A549 (cell line): ENCODE data around the gene SLC2A13. TPM values are rescaled to one million over a fixed set of nuclear protein-coding genes. Genes with fewer than 3 reads are reported as not detected.

ENCODE experiments used
- ATAC-seq, 2 experiments: fragments of 200-7000 bp in 1 of 2; fragments of >200 bp in 1 of 2; cut with Nextera tagmentation in 1 of 2; cut with Tn5 transposase in 1 of 2; 3 replicates each; pipeline versions ENCODE4 v1.8.0 to v1.9.1; 2018 to 2020; ENCODE audit warnings: mild to moderate bottlenecking in 1 of 2, moderate library complexity in 1 of 2
- CTCF ChIA-PET: fragments of 300-600 bp; sonication (Branson Sonifier 250); formaldehyde crosslinking; extraction: SDS; loops from one replicate; lab custom pipeline; 2021; ENCODE audit warnings: antibody characterized with exemption, inconsistent platforms; lab: Yijun Ruan, JAX
- POLR2A ChIA-PET: fragments of 350-600 bp; formaldehyde crosslinking; extraction: SDS; loops from one replicate; lab custom pipeline; 2021; ENCODE audit warnings: antibody characterized with exemption, inconsistent platforms; lab: Yijun Ruan, JAX
- DNase-seq, 2 experiments: peaks; one replicate each; pipeline versions ENCODE4 v3.0.0 to v3.0.0-alpha.2; 2011 to 2016; ENCODE audit warnings: low read depth in 1 of 2, low spot score in 1 of 2
- FAIRE-seq: peaks from 2 replicates; lab custom pipeline; 2011; peaks lifted over from hg19 to GRCh38; lab: Jason Lieb, UNC
- H3K27ac ChIP-seq, 2 experiments: fragments of >200 bp; sonication (Bioruptor Twin); formaldehyde crosslinking; 3 replicates each; pipeline ENCODE4 v1.5.1; 2016 to 2017
- H3K4me1 ChIP-seq: fragments of >200 bp; sonication (Bioruptor Twin); formaldehyde crosslinking; 3 replicates; pipeline ENCODE4 v1.6.1; 2016
- H3K4me2 ChIP-seq: fragments of >200 bp; sonication (Bioruptor Twin); formaldehyde crosslinking; 3 replicates; pipeline ENCODE4 v1.6.1; 2016
- H3K4me3 ChIP-seq: fragments of >200 bp; sonication (Bioruptor Twin); formaldehyde crosslinking; 3 replicates; pipeline ENCODE4 v1.5.1; 2016
- H3K9me3 ChIP-seq: fragments of >200 bp; sonication (Bioruptor Twin); formaldehyde crosslinking; 3 replicates; pipeline ENCODE4 v1.6.1; 2016
- ATOH8 ChIP-seq: fragments of 250-450 bp; sonication (Bioruptor Pico); IDR thresholded peaks from 2 replicates; pipeline ENCODE4 v1.5.0; 2020; ENCODE audit warnings: low read depth, mild to moderate bottlenecking, moderate library complexity
- BCL3 ChIP-seq: fragments of >200 bp; sonication (Bioruptor Twin); formaldehyde crosslinking; IDR thresholded peaks from 3 replicates; pipeline ENCODE4 v1.6.1; 2016
- CBX2 ChIP-seq: fragments of 200-600 bp; sonication (generic); IDR thresholded peaks from 2 replicates; pipeline ENCODE4 v1.6.1; 2016; ENCODE audit warnings: low read depth, mild to moderate bottlenecking, borderline replicate concordance
- CEBPB ChIP-seq, 2 experiments: fragments of >200 bp in 1 of 2; sonication (Bioruptor Twin) in 1 of 2; formaldehyde crosslinking in 1 of 2; IDR thresholded peaks; 2 replicates each; pipeline ENCODE4 v1.6.1; 2012 to 2016
- CHD2 ChIP-seq: fragments of 150-350 bp; IDR thresholded peaks from 2 replicates; pipeline ENCODE4 v1.6.1; 2014; ENCODE audit warnings: low read length; ENCODE audit not compliant: partially characterized antibody
- CHD4 ChIP-seq: fragments of 200-600 bp; sonication (generic); IDR thresholded peaks from 2 replicates; pipeline ENCODE4 v1.6.1; 2016; ENCODE audit warnings: antibody characterized with exemption, mild to moderate bottlenecking, borderline replicate concordance
- EHF ChIP-seq: fragments of 250-450 bp; sonication (Bioruptor Pico); IDR thresholded peaks from 2 replicates; pipeline ENCODE4 v1.5.0; 2020; ENCODE audit warnings: mild to moderate bottlenecking
- ESRRA ChIP-seq: fragments of 150-350 bp; IDR thresholded peaks from 2 replicates; pipeline ENCODE4 v1.6.1; 2014; ENCODE audit warnings: mild to moderate bottlenecking, low read length, borderline replicate concordance
- FOSB ChIP-seq: fragments of 250-450 bp; sonication (Bioruptor Pico); IDR thresholded peaks from 2 replicates; pipeline ENCODE4 v1.5.0; 2020; ENCODE audit warnings: mild to moderate bottlenecking, moderate library complexity
- FOSL2 ChIP-seq, 2 experiments: fragments of 450-650 bp in 1 of 2; fragments of >200 bp in 1 of 2; sonication (Bioruptor Twin) in 1 of 2; formaldehyde crosslinking; IDR thresholded peaks; 2 replicates each; pipeline versions ENCODE4 v1.5.0 to v1.6.1; 2016 to 2020; ENCODE audit warnings: mild to moderate bottlenecking in 1 of 2, moderate library complexity in 1 of 2
- HES2 ChIP-seq: fragments of >200 bp; sonication (Bioruptor Twin); formaldehyde crosslinking; IDR thresholded peaks from 2 replicates; pipeline ENCODE4 v1.6.1; 2016
- HOXB13 ChIP-seq: fragments of 250-450 bp; sonication (Bioruptor Pico); IDR thresholded peaks from 2 replicates; pipeline ENCODE4 v1.5.0; 2020; ENCODE audit warnings: low read depth, mild to moderate bottlenecking, moderate library complexity
- JUN ChIP-seq, 2 experiments: fragments of >200 bp; sonication (Bioruptor Twin); formaldehyde crosslinking; IDR thresholded peaks; 2 replicates in 1 of 2; 3 replicates in 1 of 2; pipeline ENCODE4 v1.6.1; 2016 to 2017
- KDM1A ChIP-seq: fragments of 200-600 bp; sonication (generic); IDR thresholded peaks from 2 replicates; pipeline ENCODE4 v1.6.1; 2016; ENCODE audit warnings: low read depth, mild to moderate bottlenecking
- MAFK ChIP-seq: fragments of 450-650 bp; IDR thresholded peaks from 2 replicates; pipeline ENCODE4 v1.6.1; 2014; ENCODE audit not compliant: partially characterized antibody
- MAX ChIP-seq: IDR thresholded peaks from 2 replicates; pipeline ENCODE4 v1.6.1; 2012
- NR3C1 ChIP-seq: fragments of >200 bp; sonication (Bioruptor Twin); formaldehyde crosslinking; IDR thresholded peaks from 3 replicates; pipeline ENCODE4 v1.6.1; 2017
- PHF8 ChIP-seq: fragments of 200-600 bp; sonication (generic); IDR thresholded peaks from 2 replicates; pipeline ENCODE4 v1.6.1; 2016; ENCODE audit warnings: low read depth, mild to moderate bottlenecking, antibody characterized with exemption, moderate library complexity, borderline replicate concordance
- RAD21 ChIP-seq, 2 experiments: fragments of >200 bp in 1 of 2; sonication (Bioruptor Twin) in 1 of 2; formaldehyde crosslinking in 1 of 2; IDR thresholded peaks in 1 of 2; conservative IDR thresholded peaks in 1 of 2; 2 replicates in 1 of 2; 3 replicates in 1 of 2; pipeline ENCODE4 v1.6.1; 2012 to 2018; ENCODE audit warnings: inconsistent platforms in 1 of 2
- RNF2 ChIP-seq: fragments of 200-600 bp; sonication (generic); IDR thresholded peaks from 2 replicates; pipeline ENCODE4 v1.6.1; 2016; ENCODE audit warnings: low read depth, mild to moderate bottlenecking, antibody characterized with exemption, moderate library complexity, borderline replicate concordance
- SREBF2 ChIP-seq: fragments of 450-650 bp; IDR thresholded peaks from 2 replicates; pipeline ENCODE4 v1.6.1; 2014; ENCODE audit warnings: mild to moderate bottlenecking, moderate library complexity
- USF2 ChIP-seq: fragments of 450-650 bp; IDR thresholded peaks from 2 replicates; pipeline ENCODE4 v1.6.1; 2014; ENCODE audit warnings: antibody characterized with exemption
- ZC3H11A ChIP-seq: fragments of 450-650 bp; IDR thresholded peaks from 2 replicates; pipeline ENCODE4 v1.6.1; 2014; ENCODE audit warnings: antibody characterized with exemption, mild to moderate bottlenecking
- ZFP36 ChIP-seq: fragments of 450-650 bp; IDR thresholded peaks from 2 replicates; pipeline ENCODE4 v1.6.1; 2014; ENCODE audit warnings: borderline replicate concordance; ENCODE audit not compliant: partially characterized antibody
- ZSCAN20 ChIP-seq: fragments of 250-450 bp; sonication (Bioruptor Pico); IDR thresholded peaks from 2 replicates; pipeline ENCODE4 v1.8.0; 2022; ENCODE audit warnings: mild to moderate bottlenecking, moderate library complexity
- WGBS: methylation state at CpG from one replicate; pipeline ENCODE4 v1.1.6; 2017; ENCODE audit errors: missing lambda C conversion rate; 5-methylcytosine and 5-hydroxymethylcytosine counted together
- polyA plus RNA-seq, 4 experiments: library from polyadenylated mRNA; depleted of rRNA in 3 of 4; stranded (reverse); fragments of >200 nt; fragmentation: RNase III in 1 of 4; extraction: RNeasy Plus Mini Kit Qiagen cat#74134 plus additional on column Dnase treatment in 1 of 4; gene quantifications; 2 replicates in 3 of 4; 3 replicates in 1 of 4; pipeline ENCODE4 v1.2.3, GENCODE V29; 2011 to 2017

SLC2A13 gene
- polyA plus RNA-seq, 2 of the 4 experiments (the other 2 are of a cell fraction), result 4.5 to 8.2 TPM

GRCh38 chr12:39920647-39921046 lies 185.2 kb downstream of the SLC2A13 start:
- Histone ChIP-seq H3K9me3 (no peaks in the 10 kb centered on the region), H3K4me1 (no peaks in the 10 kb centered on the region), H3K4me2 (no peak overlapping the region), H3K4me3 (no peak overlapping the region), H3K27ac (no peak overlapping the region)
- ChIA-PET CTCF (interaction anchor here (1.2 kb wide), 1 partner anchor 73 kb away, joined by 3 read pairs; no protein-coding TSS in a partner anchor), POLR2A (no interaction called here)
- FAIRE-seq (no peak), ATAC-seq (no peak), DNase-seq (no peak)
- WGBS, result 84% methylated on average over 4 of the region's 4 CpGs
- no peak for TF ChIP-seq USF2
- TF ChIP-seq JUN (IDR thresholded peaks at IDR 0.05), result no peak
- TF ChIP-seq CBX2, result no peak
- TF ChIP-seq MAX, result no peak
- TF ChIP-seq HES2, result no peak
- no peak for TF ChIP-seq FOSB (CRISPR knock-in tag)
- TF ChIP-seq RAD21 (conservative IDR thresholded peaks at IDR 0.05 in 1 of 2, IDR thresholded peaks at IDR 0.05 in 1 of 2), result no peak
- TF ChIP-seq PHF8, result no peak

GRCh38 chr12:39920222-39920621 lies 185.7 kb downstream of the SLC2A13 start:
- ATAC-seq (no peak), FAIRE-seq (no peak), DNase-seq (no peak)
- CTCF ChIA-PET, result interaction anchor here (1.2 kb wide), 1 partner anchor 73 kb away, joined by 3 read pairs; no protein-coding TSS in a partner anchor
- POLR2A ChIA-PET, result no interaction called here
- Histone ChIP-seq H3K9me3 (no peaks in the 10 kb centered on the region), H3K4me1 (no peaks in the 10 kb centered on the region), H3K4me3 (no peak overlapping the region), H3K4me2 (no peak overlapping the region), H3K27ac (no peak overlapping the region)
- 74% methylated on average over 4 of the region's 4 CpGs for WGBS
- TF ChIP-seq BCL3, result no peak
- no peak for TF ChIP-seq KDM1A
- no peak for TF ChIP-seq JUN (IDR thresholded peaks at IDR 0.05)
- no peak for TF ChIP-seq ZC3H11A
- no peak for TF ChIP-seq FOSL2 (IDR thresholded peaks at IDR 0.05)
- TF ChIP-seq FOSL2 (CRISPR knock-in tag; IDR thresholded peaks at IDR 0.05), result no peak
- TF ChIP-seq HES2, result no peak
- TF ChIP-seq CHD4, result no peak
- no peak for TF ChIP-seq ZSCAN20 (CRISPR knock-in tag)
- no peak for TF ChIP-seq NR3C1

- no peaks in the 10 kb centered on the region for H3K4me1 ChIP-seq
- no peak overlapping the region for H3K4me2 ChIP-seq
- CTCF ChIA-PET, result interaction anchor here (1.2 kb wide), 1 partner anchor 74 kb away, joined by 3 read pairs; no protein-coding TSS in a partner anchor
- FAIRE-seq (no peak), DNase-seq (no peak), ATAC-seq (no peak)
- TF ChIP-seq CHD2 (no peak), HOXB13 (CRISPR knock-in tag) (no peak), ESRRA (no peak), MAFK (no peak), SREBF2 (no peak), JUN (IDR thresholded peaks at IDR 0.05) (no peak), EHF (CRISPR knock-in tag) (no peak), RNF2 (no peak), MAX (no peak), HES2 (no peak), FOSB (CRISPR knock-in tag) (no peak), ATOH8 (CRISPR knock-in tag) (no peak), ZFP36 (no peak), CEBPB (IDR thresholded peaks at IDR 0.05) (no peak)
- H3K27ac ChIP-seq, result no peak overlapping the region
- POLR2A ChIA-PET, result no interaction called here
- H3K4me3 ChIP-seq, result no peak overlapping the region
- no peaks in the 10 kb centered on the region for H3K9me3 ChIP-seq
- 98% methylated on average over 1 of the region's 1 CpG for WGBS
Measured at GRCh38 chr12:39919790-39920189, 186.1 kb downstream of the SLC2A13 start.
